GM18867 (cell line): ENCODE data around the gene BPNT1.
"Not testable (repeated sequence)": the region's sequence is repeated elsewhere in the genome, so short reads cannot be mapped to it uniquely, and the experiment has no call there.

Experiments
- ATAC-seq: cut with Tn5 transposase; IDR thresholded peaks from one replicate; pipeline ENCODE4 v1.9.1; 2021; ENCODE audit warnings: mild to moderate bottlenecking, moderate library complexity; ENCODE audit not compliant: unreplicated experiment

Gene BPNT1

GRCh38 chr1:220084460-220084859 lies 5.1 kb downstream of the BPNT1 start:
- no peak for ATAC-seq

GRCh38 chr1:220077887-220078286 lies 11.7 kb downstream of the BPNT1 start:
- no peak for ATAC-seq

- no peak for ATAC-seq
Observed at GRCh38 chr1:220076861-220077762, 12.5 kb downstream of the BPNT1 start.

- ATAC-seq: no peak
Observed at GRCh38 chr1:220067269-220068204, 22.1 kb downstream of the BPNT1 start.

- no peak for ATAC-seq
Observed at GRCh38 chr1:220062629-220063028, 27.0 kb downstream of the BPNT1 start.

- no peak for ATAC-seq
Observed at GRCh38 chr1:220060876-220061275, 28.7 kb downstream of the BPNT1 start.

GRCh38 chr1:220056374-220056773 lies 33.2 kb downstream of the BPNT1 start:
- ATAC-seq: no peak

- peak; percentile 98 for ATAC-seq
Observed at GRCh38 chr1:220046052-220046930, 43.3 kb downstream of the BPNT1 start, which contains the start of gene EPRS1. EPRS1 (minus strand) TSS chr1:220046505; CDS start chr1:220046388, 117 bp downstream.

GRCh38 chr1:220045356-220046051 lies 44.1 kb downstream of the BPNT1 start:
- no peak for ATAC-seq

- no peak for ATAC-seq
Observed at GRCh38 chr1:220044678-220045355, 44.8 kb downstream of the BPNT1 start.

- ATAC-seq: no peak
Observed at GRCh38 chr1:220043646-220044045, 45.9 kb downstream of the BPNT1 start.

- ATAC-seq: no peak
Observed at GRCh38 chr1:220040028-220040596, 49.5 kb downstream of the BPNT1 start.

GRCh38 chr1:220038640-220039039 lies 50.9 kb downstream of the BPNT1 start:
- no peak for ATAC-seq

GRCh38 chr1:220037810-220038209 lies 51.8 kb downstream of the BPNT1 start:
- ATAC-seq: not testable (repeated sequence)

- no peak for ATAC-seq
Observed at GRCh38 chr1:220032911-220033310, 56.7 kb downstream of the BPNT1 start.

- ATAC-seq: no peak
Observed at GRCh38 chr1:220031287-220031686, 58.3 kb downstream of the BPNT1 start.

GRCh38 chr1:220028346-220028895 lies 61.2 kb downstream of the BPNT1 start:
- no peak for ATAC-seq

- ATAC-seq: no peak
Observed at GRCh38 chr1:220019071-220019470, 70.5 kb downstream of the BPNT1 start.

- ATAC-seq: peak; percentile 80
Observed at GRCh38 chr1:220013497-220013896, 76.1 kb downstream of the BPNT1 start.
